Urothelium cell line (cell line): ENCODE data around the gene RASEF.
"Not testable (repeated sequence)": the region's sequence is repeated elsewhere in the genome, so short reads cannot be mapped to it uniquely, and the experiment has no call there.

ENCODE experiments used
- DNase-seq: peaks from one replicate; pipeline ENCODE4 v3.0.0; 2011; ENCODE audit warnings: low spot score, mixed read lengths
- FAIRE-seq: peaks from 2 replicates; lab custom pipeline; 2011; peaks lifted over from hg19 to GRCh38; lab: Jason Lieb, UNC

The RASEF gene

DNA sequence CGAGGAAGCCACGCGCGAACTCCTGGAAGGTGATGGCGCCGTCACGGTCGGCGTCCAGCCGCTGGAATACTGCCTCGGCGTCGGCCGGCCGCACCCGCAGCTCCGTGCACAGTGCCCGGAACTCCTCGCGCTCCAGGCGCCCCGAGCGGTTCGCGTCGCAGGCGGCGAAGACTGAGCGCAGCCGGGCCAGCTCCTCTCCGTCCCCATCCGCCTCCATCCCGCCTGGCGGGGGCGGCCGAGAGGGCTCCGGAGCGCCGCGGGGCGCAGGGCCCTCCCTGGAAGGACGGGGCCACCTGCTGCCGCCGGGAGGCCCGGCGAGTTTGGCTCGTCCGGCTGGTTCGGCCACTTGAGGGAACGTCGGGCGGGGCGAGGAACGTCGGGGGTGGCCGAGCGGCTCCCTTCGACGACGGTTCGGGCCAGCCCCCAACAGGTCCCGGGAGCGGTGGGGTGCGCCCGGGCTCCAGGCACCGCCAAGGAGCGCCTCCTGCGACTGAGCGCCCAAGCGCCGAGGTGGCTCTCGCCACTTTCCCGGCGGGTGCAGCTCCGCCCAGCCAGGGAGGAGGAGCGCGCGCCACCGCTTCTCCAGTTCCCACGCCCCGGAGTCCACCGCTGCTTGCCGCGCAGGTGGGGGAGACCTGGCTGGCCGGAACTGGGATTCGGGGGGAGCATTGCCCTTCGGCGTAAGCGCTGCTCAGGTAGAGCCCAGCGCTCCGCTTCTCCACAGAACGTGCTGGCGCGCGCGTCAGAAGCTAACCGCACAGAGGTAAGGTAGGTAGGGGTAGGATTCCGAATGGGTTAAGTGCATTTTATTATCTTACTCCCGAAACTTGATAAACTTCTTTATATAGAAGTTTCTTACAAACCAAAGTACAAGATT, at the start of gene RASEF:
TSS of gene RASEF (minus strand) at position 492 of the 877 bp plus-strand sequence. CDS start at position 217, 275 bp downstream.
- FAIRE-seq (peak; percentile 35), DNase-seq (peak; percentile 76)

DNA sequence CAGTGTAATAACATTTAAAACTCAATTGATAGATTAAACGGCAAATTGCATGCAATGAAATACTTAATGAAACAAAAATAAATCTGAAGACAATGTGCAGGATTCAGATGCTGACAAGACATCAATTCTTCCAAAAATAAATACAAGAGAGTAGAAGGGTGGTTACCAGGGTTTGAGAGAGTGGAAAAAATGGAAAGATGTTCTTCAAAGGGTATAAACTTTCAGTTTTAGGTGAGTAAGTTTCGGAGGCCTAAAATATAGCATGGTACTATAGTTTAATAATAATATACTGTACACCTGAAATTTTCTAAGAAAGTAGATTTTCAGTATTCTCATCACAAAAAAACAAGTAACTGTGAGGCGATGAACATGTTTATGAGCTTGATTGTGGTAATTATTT, 48.2 kb upstream of the RASEF start:
- DNase-seq = no peak

DNA sequence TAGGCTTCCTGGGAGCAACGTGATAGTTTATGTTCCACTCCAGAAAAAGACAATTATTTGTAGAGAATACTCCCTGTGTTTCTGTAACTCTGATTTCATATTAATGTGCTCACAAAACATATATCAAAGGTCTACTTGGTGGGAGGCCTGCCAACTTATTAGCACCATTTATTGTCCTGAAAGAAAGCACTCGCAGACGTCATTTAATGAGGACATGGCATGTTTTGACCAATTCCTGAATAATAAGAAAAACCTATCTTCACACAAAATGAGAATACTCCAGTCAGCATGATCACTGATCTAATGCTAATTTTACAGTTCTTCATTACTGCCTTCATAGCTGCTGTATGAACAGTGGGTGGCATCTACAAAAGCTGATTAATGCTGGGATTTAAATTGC, 46.4 kb upstream of the RASEF start:
- FAIRE-seq = no peak
- no peak for DNase-seq

More for the DNA sequence above, 48.2 kb upstream of the RASEF start:
- no peak for FAIRE-seq

DNA sequence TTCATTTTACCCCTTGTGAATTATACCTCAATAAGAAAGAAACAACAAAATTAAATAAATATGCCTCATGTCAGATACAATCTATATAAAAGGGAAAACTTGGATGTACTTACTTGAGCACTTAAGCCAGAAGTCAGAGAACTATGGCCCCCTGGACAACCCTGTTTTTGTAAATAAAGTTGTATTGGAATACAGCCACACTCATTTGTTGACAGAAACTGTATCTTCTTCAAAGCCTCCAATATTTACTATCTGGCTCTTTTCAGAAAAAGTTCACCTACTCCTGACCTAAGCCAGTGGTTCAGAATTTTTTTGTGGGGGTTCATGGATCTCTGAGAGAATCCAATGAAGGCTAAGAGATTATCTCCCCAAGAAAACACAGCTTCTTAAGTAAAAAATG, 45.3 kb upstream of the RASEF start:
- FAIRE-seq (no peak), DNase-seq (no peak)

DNA sequence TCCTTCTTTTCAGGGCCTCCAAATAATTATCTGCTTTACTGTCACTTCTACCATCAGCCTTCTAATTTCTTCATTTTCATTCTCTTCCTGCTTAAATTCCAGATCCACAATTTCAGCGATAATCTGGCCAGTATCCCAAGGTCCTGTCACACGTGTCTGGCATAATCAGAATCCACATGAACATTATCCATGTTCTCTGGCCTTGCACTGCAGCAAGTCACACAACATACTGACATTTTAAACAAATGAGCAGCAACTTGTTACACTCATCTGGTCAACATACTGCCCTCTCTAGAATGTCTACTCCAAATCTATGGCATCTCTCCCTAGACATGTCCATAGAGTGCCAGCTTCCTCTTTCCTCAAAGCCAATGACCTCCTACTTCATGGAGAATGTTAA, 43.8 kb upstream of the RASEF start:
- DNase-seq (no peak), FAIRE-seq (no peak)

DNA sequence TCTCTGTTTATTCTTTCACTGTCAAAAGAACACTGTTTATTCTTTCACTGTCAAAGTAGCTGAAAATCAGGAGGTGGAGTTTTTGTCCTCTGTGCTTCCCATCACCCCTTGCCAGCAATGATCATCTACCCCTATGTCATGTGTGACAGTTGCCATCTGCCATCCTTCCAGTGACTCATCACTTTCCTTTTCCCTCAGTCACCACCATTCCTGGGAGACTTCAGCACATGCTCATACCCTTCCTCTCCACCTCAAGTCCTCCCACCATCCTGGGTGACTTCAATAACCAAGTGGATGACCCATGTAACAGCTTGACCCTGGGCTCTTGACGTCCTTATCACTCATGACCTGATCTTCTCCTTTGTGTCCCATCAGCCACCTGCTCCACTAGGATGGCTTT, 43.3 kb upstream of the RASEF start:
- FAIRE-seq = no peak
- no peak for DNase-seq

DNA sequence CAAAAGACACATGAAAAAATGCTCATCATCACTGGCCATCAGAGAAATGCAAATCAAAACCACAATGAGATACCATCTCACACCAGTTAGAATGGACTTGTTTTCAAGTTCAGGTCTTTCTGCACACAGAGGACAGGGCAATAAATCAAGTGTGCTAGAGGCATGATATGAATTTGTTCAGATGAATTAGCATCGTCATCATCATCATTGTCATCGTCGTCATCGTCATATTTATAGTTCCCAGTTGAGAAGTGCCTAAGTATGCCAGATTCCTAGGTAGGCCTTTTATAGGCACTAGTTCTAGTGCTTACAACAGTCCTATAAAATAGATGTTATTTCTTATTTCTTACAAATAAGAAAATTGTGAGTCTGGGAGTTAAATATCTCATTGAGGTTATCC, 34.7 kb upstream of the RASEF start:
- DNase-seq = no peak
- no peak for FAIRE-seq

DNA sequence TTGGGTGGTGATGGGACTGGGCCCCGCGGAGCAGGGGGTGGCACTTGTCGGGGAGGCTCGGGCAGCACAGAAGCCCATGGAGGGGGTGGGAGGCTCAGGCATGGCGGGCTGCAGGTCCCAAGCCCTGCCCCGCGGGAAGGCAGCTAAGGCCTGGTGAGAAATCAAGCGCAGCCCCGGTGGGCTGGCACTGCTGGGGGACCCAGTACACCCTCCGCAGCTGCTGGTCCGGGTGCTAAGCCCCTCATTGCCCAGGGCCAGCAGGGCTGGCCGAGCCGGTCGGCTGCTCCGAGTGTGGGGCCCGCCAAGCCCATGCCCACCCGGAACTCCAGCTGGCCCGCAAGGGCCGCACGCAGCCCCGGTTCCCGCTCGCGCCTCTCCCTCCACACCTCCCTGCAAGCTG, 30.4 kb upstream of the RASEF start:
- FAIRE-seq = not testable (repeated sequence)

DNA sequence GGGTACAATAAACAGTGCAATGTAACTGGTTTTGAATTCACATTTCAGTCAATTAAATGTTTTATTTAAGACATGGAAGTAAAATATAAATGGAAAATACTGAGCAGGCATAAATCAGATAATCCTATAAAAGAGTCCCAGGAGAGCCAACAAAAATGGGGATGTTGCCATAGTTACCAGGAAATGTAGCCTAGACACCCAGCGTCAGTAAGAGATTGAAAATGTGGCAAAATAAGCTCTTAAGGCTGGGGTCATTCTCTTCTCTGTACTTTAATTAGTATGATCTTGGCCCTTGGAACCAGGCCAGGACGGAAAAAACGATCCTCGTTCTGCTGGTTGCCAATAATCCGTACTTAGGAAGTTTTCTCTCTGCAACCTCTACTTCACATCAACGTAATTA, 18.9 kb upstream of the RASEF start:
- no peak for DNase-seq
- FAIRE-seq = no peak

More for the DNA sequence above, 30.4 kb upstream of the RASEF start:
- DNase-seq = not testable (repeated sequence)

DNA sequence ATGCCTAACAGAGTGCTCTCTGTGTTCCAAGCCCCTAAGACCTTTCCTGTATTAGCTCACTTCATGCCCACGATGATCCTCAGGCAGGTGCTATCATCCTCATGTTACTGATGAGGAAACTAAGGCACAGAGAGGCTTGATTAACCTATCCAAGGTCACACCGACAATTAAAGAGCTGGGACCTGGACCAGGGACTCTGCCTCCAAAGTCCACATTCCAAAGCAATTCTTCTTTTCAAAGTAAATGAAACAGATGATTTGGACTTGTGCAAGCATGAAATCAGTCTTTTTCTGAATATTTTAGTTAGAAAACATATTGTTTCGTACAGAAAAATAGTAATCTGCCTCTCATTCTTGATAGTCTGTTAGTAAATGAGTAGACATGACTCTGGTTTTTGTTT, 18.1 kb upstream of the RASEF start:
- FAIRE-seq (no peak), DNase-seq (no peak)

DNA sequence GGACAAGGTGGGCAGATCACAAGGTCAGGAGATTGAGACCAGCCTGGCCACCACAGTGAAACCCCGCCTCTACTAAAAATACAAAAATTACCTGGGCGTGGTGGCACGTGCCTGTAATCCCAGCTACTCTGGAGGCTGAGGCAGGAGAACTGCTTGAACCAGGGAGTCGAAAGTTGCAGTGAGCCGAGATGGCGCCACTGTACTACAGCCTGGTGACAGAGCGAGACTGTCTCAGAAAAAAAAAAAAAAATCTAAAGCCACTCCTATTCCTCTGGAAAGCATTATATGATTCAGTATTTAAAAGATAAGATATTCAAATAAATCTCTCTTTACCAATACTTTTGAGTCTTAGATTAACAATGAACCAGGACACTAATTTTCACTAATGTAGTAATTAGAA, 13.0 kb upstream of the RASEF start:
- not testable (repeated sequence) for FAIRE-seq

DNA sequence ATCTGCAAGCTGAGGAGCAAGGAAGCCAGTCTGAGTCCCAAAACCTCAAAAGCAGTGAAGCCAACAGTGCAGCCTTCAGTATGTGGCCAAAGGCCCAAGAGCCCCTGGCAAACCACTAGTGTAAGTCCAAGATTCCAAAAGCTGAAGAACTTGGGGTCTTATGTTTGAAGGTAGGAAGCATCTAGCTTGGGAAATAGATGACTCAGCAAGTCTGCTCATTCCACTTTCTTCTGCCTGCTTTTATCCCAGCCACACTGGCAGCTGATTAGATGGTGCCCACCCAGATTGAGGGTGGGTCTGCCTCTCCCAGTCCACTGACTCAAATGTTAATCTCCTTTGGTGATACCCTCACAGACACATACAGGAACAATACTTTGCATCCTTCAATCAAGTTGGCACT, 9.6 kb upstream of the RASEF start:
- not testable (repeated sequence) for FAIRE-seq, DNase-seq

More for the DNA sequence above, 13.0 kb upstream of the RASEF start:
- DNase-seq = not testable (repeated sequence)

DNA sequence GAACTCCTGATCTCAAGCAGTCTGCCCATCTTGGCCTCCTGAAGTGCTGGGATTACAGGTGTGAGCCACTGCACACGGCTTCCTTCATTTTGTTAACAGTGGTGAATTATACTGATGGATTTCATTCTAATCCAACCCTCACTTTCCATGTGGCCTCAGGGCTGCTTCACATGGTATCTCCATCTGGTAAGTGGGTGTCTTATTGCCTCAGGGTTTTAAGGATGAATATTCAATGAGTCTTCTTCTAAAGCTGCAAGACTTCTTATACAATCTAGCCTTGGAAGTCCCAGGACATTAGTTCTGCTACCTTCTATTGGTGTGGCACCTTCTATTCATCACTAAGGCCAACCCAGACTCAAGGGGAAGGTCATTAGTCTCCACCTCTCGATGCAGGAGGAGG, 8.7 kb upstream of the RASEF start:
- FAIRE-seq (no peak), DNase-seq (no peak)

DNA sequence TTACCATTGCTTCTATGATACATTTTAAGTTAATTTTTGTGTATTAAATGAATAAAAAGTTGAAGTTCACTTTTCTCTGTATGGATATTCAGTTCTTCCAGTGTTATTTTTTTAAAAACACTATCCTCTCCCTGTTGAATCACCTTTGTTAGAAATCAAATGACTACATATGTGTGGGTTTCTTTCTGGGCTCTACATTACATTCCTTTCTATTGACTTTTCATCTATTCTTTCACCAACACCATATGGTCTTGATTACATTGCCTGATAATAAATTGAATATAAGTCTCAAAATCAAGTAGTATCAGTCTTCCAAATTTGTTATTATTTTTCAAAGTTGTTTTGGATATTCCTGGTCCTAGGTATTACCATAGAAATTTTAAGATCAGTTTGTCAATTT, 7.3 kb upstream of the RASEF start:
- DNase-seq (no peak), FAIRE-seq (no peak)

DNA sequence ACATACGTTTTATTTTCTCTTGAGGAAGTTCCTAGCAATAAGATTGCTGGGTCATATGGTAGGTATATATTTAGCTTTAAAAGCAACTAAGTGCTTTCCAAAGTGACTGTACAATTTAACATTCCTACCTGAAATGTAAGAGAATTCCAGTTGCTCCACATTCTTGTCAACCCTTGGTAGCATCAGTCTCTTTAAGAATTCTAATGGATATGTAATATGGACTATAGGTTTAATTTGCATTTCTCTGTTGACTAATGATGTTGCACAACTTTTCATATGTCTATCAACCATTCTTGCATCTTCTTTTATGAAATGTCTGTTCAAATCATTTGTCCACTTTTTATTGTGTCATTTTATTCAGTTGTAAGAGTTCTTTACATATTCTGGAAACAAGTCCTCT, 6.7 kb upstream of the RASEF start:
- no peak for FAIRE-seq
- DNase-seq = no peak

DNA sequence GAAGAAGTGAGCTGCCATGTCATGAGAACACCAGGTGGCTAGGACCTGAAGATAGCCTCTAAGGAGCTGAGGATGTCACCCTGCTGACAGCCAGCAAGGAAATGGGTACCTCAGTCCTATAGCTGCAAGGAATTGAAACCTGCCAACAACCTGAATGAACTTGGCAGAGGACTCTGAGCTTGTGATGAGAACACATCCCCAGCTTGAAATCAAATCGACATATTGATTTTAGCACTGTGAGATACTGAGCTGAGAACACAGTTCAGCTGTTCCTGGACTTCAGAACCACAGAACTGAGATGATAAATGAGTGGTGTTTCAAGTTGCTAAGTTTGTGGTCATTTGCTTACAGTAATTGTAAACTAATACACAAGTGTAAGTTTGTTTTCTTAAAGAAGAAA, 5.5 kb upstream of the RASEF start:
- DNase-seq (no peak), FAIRE-seq (no peak)

DNA sequence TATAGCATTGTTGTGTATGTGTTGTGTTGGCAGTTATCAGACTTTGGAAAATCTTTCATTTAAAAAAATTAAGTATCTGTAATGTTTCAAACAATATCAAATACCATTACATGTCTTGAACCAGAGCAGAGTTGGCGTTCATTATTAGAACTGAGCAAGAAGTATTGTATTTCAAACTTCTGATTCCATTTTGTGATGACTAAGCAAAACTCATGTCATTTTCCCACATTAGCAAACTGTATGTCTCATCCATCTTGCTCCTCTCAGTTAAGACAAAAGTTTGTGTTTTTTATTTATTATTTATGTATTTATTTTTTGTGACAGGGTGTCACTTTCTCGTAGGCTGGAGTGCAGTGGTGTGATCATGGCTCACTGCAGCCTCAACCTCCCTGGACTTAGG, 4.6 kb upstream of the RASEF start:
- DNase-seq (no peak), FAIRE-seq (no peak)

DNA sequence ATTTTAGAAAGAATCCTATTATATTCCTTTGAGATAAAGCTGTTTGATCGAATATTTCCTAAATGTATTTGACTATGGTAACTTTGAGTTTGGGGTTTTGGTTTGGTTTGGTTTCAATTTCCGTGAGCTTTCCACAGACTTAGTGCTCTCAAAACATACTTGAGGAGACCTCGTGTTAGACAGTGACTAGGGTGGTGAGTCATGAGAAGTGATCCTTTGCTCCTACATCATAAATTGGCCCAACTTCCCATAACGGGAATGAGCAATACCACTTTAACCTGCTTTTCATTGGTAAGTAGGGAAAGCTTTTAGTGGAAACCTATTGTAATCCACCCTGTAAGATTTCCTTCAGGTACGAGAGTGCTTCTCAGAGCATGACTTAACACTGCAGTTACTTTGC, 3.8 kb upstream of the RASEF start:
- DNase-seq (peak; percentile 44), FAIRE-seq (no peak)

DNA sequence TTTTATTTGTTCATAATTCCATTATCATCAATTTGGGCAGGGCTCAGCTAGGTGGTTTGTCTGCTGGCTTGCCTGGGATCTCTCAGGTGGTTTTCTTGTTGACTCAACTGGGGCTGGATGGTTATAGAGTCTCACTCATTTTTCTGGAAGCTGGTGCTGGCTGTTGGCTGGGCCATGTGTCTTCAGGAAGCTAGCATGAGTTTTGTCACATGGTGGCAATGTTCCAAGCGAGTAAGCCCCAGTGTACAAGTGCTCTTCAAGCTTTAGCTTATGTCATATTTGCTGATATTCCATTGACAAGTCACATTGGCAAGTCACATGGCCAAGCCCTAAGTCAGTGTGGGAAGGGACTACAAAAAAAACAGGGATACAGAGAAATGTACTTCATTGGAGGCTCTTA, 2.3 kb upstream of the RASEF start:
- FAIRE-seq = no peak
- DNase-seq = no peak

DNA sequence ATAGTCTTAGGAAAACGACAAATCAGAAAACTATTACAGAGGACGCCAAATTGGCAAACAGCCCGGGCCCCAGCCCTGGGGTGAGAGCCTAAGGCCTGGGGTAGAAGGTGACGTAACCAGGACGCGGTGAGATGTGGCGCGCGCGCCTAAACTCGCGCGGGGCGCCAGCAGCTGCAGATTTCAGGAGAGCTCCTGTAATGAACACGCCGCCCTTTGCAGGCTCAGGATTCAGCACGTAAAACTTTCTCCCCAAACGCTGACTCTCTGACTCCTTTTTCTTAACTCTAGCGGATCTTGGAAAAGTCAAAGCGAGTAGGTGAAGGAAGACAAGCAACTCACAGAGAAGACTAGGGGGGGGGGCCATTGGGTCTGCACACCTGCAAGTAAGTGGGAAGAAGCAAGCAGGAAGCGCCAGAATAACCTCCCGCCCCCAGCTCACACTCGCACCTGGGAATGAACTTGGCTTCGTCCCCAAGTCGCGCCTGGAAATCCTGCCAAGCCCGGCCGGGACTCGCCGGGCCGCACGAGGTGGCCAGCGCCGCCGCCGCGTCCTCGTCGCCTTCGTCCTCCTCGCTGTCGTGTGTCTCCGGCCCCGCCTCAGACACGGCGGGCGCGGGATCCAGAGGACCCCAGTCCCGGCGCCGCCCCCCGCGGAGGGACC, 822 bp downstream of the RASEF start:
- FAIRE-seq (no peak), DNase-seq (peak; percentile 62)

DNA sequence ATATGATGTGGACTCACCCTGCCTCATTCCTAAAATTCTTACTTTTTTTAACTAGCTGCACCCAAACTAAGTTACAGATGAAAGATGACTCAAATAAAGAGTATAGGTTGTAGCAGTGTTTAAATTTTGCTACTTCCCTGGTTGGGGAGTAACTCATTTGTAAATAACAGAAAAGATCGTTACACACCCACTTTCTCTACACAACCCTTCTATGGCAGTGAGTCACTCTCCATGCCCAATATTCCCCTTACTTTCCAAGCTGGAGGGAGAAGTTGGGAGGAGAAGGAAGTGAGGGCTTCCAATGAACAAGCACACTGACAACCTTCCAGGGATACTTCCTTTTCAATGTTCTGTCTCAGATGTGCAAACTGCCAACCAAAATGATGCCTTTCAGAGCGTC, 1.9 kb downstream of the RASEF start:
- DNase-seq (peak; percentile 17), FAIRE-seq (no peak)

DNA sequence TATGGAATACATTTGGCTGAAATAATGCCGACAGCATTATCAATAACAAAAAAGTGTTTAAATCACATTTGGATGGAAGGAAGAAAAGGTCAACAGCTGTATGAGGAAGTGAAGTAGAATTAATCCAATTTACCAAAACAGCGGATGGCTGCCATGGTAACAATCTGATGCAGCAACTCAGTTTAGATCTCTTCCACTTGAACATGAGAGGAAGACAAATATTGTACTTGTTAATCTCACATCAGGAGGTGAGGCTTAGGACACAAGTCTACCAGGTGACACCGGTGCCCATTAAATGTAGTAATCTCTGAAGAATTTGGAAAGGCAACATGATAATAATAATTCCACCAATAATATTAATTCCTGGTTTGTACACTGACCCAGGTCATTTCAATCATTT, 2.4 kb downstream of the RASEF start:
- no peak for FAIRE-seq
- DNase-seq = no peak
